H1 (cell line): ENCODE data around the gene CTNND2. TPM values are rescaled to one million over a fixed set of nuclear protein-coding genes. Genes with fewer than 3 reads are reported as not detected.

Experiments used
- BRCA1 ChIP-seq: IDR thresholded peaks from 2 replicates; pipeline ENCODE4 v1.6.1; 2012; ENCODE audit warnings: low read depth, low read length, improper control_type of control experiment
- GTF2F1 ChIP-seq: IDR thresholded peaks from 2 replicates; pipeline ENCODE4 v1.6.1; 2012; ENCODE audit warnings: low read depth, low read length, improper control_type of control experiment, borderline replicate concordance
- NRF1 ChIP-seq: IDR thresholded peaks from 2 replicates; pipeline ENCODE4 v1.6.1; 2011; ENCODE audit warnings: mild to moderate bottlenecking, low read depth, low read length, improper control_type of control experiment
- TCF12 ChIP-seq: IDR thresholded peaks from 2 replicates; pipeline ENCODE4 v1.6.1; 2011; ENCODE audit warnings: low read depth, mild to moderate bottlenecking, low read length
- polyA plus RNA-seq, 7 experiments: library from polyadenylated mRNA; depleted of rRNA in 3 of 7; stranded (reverse) in 5 of 7; unstranded in 2 of 7; fragments of >200 nt in 5 of 7; fragments of 200-250 nt in 2 of 7; gene quantifications; 1 replicate in 5 of 7; 2 replicates in 1 of 7; 4 replicates in 1 of 7; pipeline versions ENCODE4 v1.2.1 to v1.2.3, GENCODE V29; 2011 to 2013; ENCODE audit warnings: missing spikeins in 2 of 7, mixed read lengths in 2 of 7
- total RNA-seq: library from RNA; stranded (reverse); fragmentation: NEBNext Ultra II Directional; extraction: Animal tissue kit (Norgen Biotek cat#: 25700); gene quantifications from 2 replicates; pipeline ENCODE4 v1.2.1, GENCODE V29; 2021
- TF ChIP-seq, protein P1 (sequence below): IDR thresholded peaks from 2 replicates; pipeline ENCODE4 v1.6.1; 2012; ENCODE audit warnings: low read length, inconsistent platforms

Gene CTNND2
- total and polyA plus RNA-seq, 2 of the 8 experiments (the other 6 are each of a cell fraction or from before 2014, with no cell fraction given): 7.4 to 14.2 TPM

DNA sequence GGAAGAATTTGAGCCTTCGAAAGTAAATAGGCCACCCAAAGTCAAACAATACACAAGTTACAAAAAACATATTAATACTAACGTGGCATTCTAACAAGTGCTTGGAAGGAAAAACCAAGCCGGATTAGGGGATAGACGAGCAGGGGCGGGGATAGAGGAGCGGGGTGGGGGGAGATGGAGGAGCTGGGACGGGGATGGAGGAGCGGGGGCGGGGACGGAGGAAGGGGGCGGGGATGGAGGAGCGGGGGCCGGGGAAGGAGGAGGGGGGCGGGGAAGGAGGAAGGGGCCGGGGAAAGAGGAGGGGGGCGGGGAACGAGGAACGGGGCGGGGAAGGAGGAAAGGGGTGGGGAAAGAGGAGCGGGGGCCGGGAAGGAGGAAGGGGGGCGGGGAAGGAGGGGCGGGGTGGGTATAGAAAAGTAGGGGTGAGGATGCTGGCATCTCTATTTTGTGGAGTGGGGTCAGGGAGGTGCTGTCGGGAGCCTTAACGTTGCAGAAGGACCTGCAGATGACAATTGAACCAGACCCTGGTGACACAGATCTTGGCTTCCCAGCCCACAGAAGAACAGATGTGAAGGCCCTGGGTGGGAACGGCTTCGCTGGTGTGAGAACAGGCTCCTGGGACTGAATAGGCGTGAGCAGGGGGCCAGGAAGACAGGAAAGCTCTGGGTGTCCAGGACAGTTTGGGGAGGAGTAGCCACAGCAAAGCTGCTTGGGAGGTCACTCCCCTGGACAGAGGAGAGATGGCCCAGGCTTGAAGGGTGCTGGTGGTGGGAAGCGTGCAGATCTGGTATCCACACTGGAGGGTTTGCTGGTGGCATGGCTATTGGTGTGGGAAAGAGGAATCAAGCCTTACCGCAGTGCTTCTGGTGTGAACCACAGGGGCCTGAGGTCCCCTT, 909.9 kb downstream of the CTNND2 start (continued):
- TF ChIP-seq GTF2F1: no peak
- TF ChIP-seq BRCA1: no peak
- no peak for TF ChIP-seq TCF12
- TF ChIP-seq, protein P1, sequence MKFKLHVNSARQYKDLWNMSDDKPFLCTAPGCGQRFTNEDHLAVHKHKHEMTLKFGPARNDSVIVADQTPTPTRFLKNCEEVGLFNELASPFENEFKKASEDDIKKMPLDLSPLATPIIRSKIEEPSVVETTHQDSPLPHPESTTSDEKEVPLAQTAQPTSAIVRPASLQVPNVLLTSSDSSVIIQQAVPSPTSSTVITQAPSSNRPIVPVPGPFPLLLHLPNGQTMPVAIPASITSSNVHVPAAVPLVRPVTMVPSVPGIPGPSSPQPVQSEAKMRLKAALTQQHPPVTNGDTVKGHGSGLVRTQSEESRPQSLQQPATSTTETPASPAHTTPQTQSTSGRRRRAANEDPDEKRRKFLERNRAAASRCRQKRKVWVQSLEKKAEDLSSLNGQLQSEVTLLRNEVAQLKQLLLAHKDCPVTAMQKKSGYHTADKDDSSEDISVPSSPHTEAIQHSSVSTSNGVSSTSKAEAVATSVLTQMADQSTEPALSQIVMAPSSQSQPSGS: no peak
- TF ChIP-seq NRF1: no peak
